Measurements from ENCODE around the gene SLC9A6.

SLC9A6 gene

GRCh38 chrX:136047016-136047642 is 61.9 kb downstream of the SLC9A6 start:
- H3K27ac ChIP-seq (ENCODE audit: extremely low read depth, low read depth, low read length): peak overlapping the region; percentile 90
- POLR2A ChIA-PET: no interaction called here
- no peak overlapping the region for H3K4me3 ChIP-seq (ENCODE audit: low read depth, low read length)
- peaks cover 19% of the 10 kb centered on the region for H3K4me1 ChIP-seq (ENCODE audit: control insufficient read depth, insufficient read depth, low read length)
- H3K36me3 ChIP-seq (ENCODE audit: control insufficient read depth in 2 of 2, insufficient read depth in 1 of 2, low read length in 2 of 2): peaks cover 0 to 5% of the 10 kb centered on the region in 2 experiments; a peak in 1 of 3 replicates
- CTCF ChIA-PET: no interaction called here
- H3K9me3 ChIP-seq (ENCODE audit: control insufficient read depth, insufficient read depth, low read depth, low read length): no peaks in the 10 kb centered on the region
- TF ChIP-seq ZNF548 (tag by site-specific recombination; IDR thresholded peaks at IDR 0.05): no peak
- TF ChIP-seq ZNF677 (tag by site-specific recombination; IDR thresholded peaks at IDR 0.05): no peak
- TF ChIP-seq PRDM10 (tag by site-specific recombination; IDR thresholded peaks at IDR 0.05): peak; percentile 90
- TF ChIP-seq TCF7L2 (IDR thresholded peaks at IDR 0.05; ENCODE audit: borderline replicate concordance, low read depth, low read length): peak; percentile 26; the same call in 1 of the 2 replicates
- peak; percentile 74 for TF ChIP-seq OSR2 (tag by site-specific recombination; IDR thresholded peaks at IDR 0.05)
- peak; percentile 87 for TF ChIP-seq ZBTB44 (tag by site-specific recombination; IDR thresholded peaks at IDR 0.05)
- TF ChIP-seq ZIC2 (tag by site-specific recombination; IDR thresholded peaks at IDR 0.05): no peak
- TF ChIP-seq KLF17 (tag by site-specific recombination; IDR thresholded peaks at IDR 0.05): peak; percentile 98
- peak; percentile 92 for TF ChIP-seq PRDM4 (tag by site-specific recombination; IDR thresholded peaks at IDR 0.05)
- TF ChIP-seq ZNF239 (tag by site-specific recombination; IDR thresholded peaks at IDR 0.05): no peak
- TF ChIP-seq MZF1 (tag by site-specific recombination; IDR thresholded peaks at IDR 0.05; ENCODE audit: borderline replicate concordance): peak; percentile 98
- peak; percentile 86 for TF ChIP-seq ZNF366 (tag by site-specific recombination; conservative IDR thresholded peaks at IDR 0.05)
- TF ChIP-seq ZNF76 (tag by site-specific recombination; IDR thresholded peaks at IDR 0.05; ENCODE audit: borderline replicate concordance, low read depth): 0 out of 2 replicates have a peak, but pooled peaks have one; percentile 18
- TF ChIP-seq, protein P1, sequence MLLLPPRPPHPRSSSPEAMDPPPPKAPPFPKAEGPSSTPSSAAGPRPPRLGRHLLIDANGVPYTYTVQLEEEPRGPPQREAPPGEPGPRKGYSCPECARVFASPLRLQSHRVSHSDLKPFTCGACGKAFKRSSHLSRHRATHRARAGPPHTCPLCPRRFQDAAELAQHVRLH (tag by site-specific recombination; IDR thresholded peaks at IDR 0.05): peak; percentile 31
- TF ChIP-seq, protein P2, sequence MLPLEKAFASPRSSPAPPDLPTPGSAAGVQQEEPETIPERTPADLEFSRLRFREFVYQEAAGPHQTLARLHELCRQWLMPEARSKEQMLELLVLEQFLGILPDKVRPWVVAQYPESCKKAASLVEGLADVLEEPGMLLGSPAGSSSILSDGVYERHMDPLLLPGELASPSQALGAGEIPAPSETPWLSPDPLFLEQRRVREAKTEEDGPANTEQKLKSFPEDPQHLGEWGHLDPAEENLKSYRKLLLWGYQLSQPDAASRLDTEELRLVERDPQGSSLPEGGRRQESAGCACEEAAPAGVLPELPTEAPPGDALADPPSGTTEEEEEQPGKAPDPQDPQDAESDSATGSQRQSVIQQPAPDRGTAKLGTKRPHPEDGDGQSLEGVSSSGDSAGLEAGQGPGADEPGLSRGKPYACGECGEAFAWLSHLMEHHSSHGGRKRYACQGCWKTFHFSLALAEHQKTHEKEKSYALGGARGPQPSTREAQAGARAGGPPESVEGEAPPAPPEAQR (tag by site-specific recombination; IDR thresholded peaks at IDR 0.05): no peak
- peak; percentile 68 for TF ChIP-seq FEZF1 (tag by site-specific recombination; IDR thresholded peaks at IDR 0.05)
- TF ChIP-seq ZNF404 (tag by site-specific recombination; IDR thresholded peaks at IDR 0.05): no peak
- peak; percentile 89 for TF ChIP-seq ZNF629 (tag by site-specific recombination; IDR thresholded peaks at IDR 0.05)
- no peak for TF ChIP-seq ZNF791 (tag by site-specific recombination; IDR thresholded peaks at IDR 0.05)
- TF ChIP-seq, protein P3, sequence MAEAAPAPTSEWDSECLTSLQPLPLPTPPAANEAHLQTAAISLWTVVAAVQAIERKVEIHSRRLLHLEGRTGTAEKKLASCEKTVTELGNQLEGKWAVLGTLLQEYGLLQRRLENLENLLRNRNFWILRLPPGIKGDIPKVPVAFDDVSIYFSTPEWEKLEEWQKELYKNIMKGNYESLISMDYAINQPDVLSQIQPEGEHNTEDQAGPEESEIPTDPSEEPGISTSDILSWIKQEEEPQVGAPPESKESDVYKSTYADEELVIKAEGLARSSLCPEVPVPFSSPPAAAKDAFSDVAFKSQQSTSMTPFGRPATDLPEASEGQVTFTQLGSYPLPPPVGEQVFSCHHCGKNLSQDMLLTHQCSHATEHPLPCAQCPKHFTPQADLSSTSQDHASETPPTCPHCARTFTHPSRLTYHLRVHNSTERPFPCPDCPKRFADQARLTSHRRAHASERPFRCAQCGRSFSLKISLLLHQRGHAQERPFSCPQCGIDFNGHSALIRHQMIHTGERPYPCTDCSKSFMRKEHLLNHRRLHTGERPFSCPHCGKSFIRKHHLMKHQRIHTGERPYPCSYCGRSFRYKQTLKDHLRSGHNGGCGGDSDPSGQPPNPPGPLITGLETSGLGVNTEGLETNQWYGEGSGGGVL (tag by site-specific recombination; IDR thresholded peaks at IDR 0.05): peak; percentile 31; the same call in 1 of the 2 replicates
- TF ChIP-seq ZNF768 (tag by site-specific recombination; IDR thresholded peaks at IDR 0.05): no peak
- TF ChIP-seq ZNF132 (tag by site-specific recombination; IDR thresholded peaks at IDR 0.05; ENCODE audit: borderline replicate concordance): no peak
- no peak; the same call in 1 of the 2 replicates for TF ChIP-seq ZNF16 (tag by site-specific recombination; IDR thresholded peaks at IDR 0.05; ENCODE audit: low read depth)
